HEK293 (cell line): Measurements from ENCODE around the gene NOVA2.

Experiments used
- CTCF ChIA-PET: fragments of 350-600 bp; formaldehyde crosslinking; extraction: SDS; loops from one replicate; lab custom pipeline; 2021; ENCODE audit warnings: antibody characterized with exemption; lab: Yijun Ruan, JAX
- POLR2A ChIA-PET: fragments of 300-600 bp; formaldehyde crosslinking; extraction: SDS; loops from one replicate; lab custom pipeline; 2020; ENCODE audit warnings: antibody characterized with exemption, inconsistent platforms; lab: Yijun Ruan, JAX
- H3K27ac ChIP-seq: fragments of 200-500 bp; sonication (Bioruptor generic); 2 replicates; pipeline ENCODE4 v1.5.1; 2014; ENCODE audit warnings: low read depth, low read length, control low read depth, inconsistent platforms; ENCODE audit errors: extremely low read depth
- H3K36me3 ChIP-seq, 2 experiments: fragments of 200-500 bp in 1 of 2; sonication (Bioruptor generic) in 1 of 2; 1 replicate in 1 of 2; 2 replicates in 1 of 2; pipeline ENCODE4 v1.5.1; 2014 to 2017; ENCODE audit warnings: inconsistent platforms in 2 of 2, low read length in 2 of 2; ENCODE audit not compliant: control insufficient read depth in 2 of 2, insufficient read depth in 1 of 2
- H3K4me1 ChIP-seq: fragments of 200-500 bp; sonication (Bioruptor generic); 2 replicates; pipeline ENCODE4 v1.5.1; 2014; ENCODE audit warnings: mild to moderate bottlenecking, low read length, inconsistent platforms; ENCODE audit not compliant: control insufficient read depth, insufficient read depth
- H3K4me3 ChIP-seq: 2 replicates; pipeline ENCODE4 v1.5.1; 2011; ENCODE audit warnings: low read depth, mild to moderate bottlenecking, control low read depth, low read length, moderate library complexity
- H3K9me3 ChIP-seq: fragments of 200-500 bp; sonication (Bioruptor generic); 2 replicates; pipeline ENCODE4 v1.5.1; 2014; ENCODE audit warnings: low read depth, low read length, inconsistent platforms; ENCODE audit not compliant: control insufficient read depth, insufficient read depth
- IKZF3 ChIP-seq: fragments of 450-650 bp; IDR thresholded peaks from 2 replicates; pipeline ENCODE4 v1.5.0; 2018; ENCODE audit warnings: missing biosample characterization, mild to moderate bottlenecking, missing genetic modification characterization, moderate library complexity
- ZNF112 ChIP-seq: fragments of 450-650 bp; formaldehyde crosslinking; IDR thresholded peaks from 2 replicates; pipeline ENCODE4 v1.5.0; 2017; ENCODE audit warnings: missing biosample characterization, missing genetic modification characterization
- ZNF473 ChIP-seq: fragments of 450-650 bp; formaldehyde crosslinking; IDR thresholded peaks from 2 replicates; pipeline ENCODE4 v1.5.1; 2017; ENCODE audit warnings: missing biosample characterization, missing genetic modification characterization
- ZNF48 ChIP-seq: fragments of 450-650 bp; formaldehyde crosslinking; IDR thresholded peaks from 2 replicates; pipeline ENCODE4 v1.5.1; 2016; ENCODE audit warnings: missing biosample characterization, missing genetic modification characterization
- ZNF510 ChIP-seq: fragments of 450-650 bp; formaldehyde crosslinking; IDR thresholded peaks from 2 replicates; pipeline ENCODE4 v1.5.1; 2018; ENCODE audit warnings: mild to moderate bottlenecking, missing genetic modification characterization, missing biosample characterization; ENCODE audit not compliant: insufficient replicate concordance
- ZNF558 ChIP-seq: fragments of 450-650 bp; formaldehyde crosslinking; IDR thresholded peaks from 2 replicates; pipeline ENCODE4 v1.5.1; 2016; ENCODE audit warnings: missing biosample characterization, missing genetic modification characterization
- ZNF596 ChIP-seq: fragments of 450-650 bp; IDR thresholded peaks from 2 replicates; pipeline ENCODE4 v1.5.0; 2018; ENCODE audit warnings: missing biosample characterization, mild to moderate bottlenecking, missing genetic modification characterization, moderate library complexity
- ZNF626 ChIP-seq: fragments of 450-650 bp; sonication (Bioruptor Pico); formaldehyde crosslinking; IDR thresholded peaks from 2 replicates; pipeline ENCODE4 v1.5.1; 2018; ENCODE audit warnings: missing biosample characterization, missing genetic modification characterization, inconsistent platforms
- ZNF629 ChIP-seq: fragments of 450-650 bp; formaldehyde crosslinking; IDR thresholded peaks from 2 replicates; pipeline ENCODE4 v1.5.1; 2017; ENCODE audit warnings: missing biosample characterization, missing genetic modification characterization
- ZSCAN16 ChIP-seq: fragments of 450-650 bp; formaldehyde crosslinking; IDR thresholded peaks from 2 replicates; pipeline ENCODE4 v1.5.1; 2016; ENCODE audit warnings: missing biosample characterization, missing genetic modification characterization
- ZXDB ChIP-seq: fragments of 450-650 bp; formaldehyde crosslinking; IDR thresholded peaks from 2 replicates; pipeline ENCODE4 v1.5.1; 2016; ENCODE audit warnings: missing biosample characterization, missing genetic modification characterization
- TF ChIP-seq, protein P1 (sequence below): fragments of 450-650 bp; formaldehyde crosslinking; IDR thresholded peaks from 2 replicates; pipeline ENCODE4 v1.5.1; 2016; ENCODE audit warnings: missing biosample characterization, missing genetic modification characterization
- TF ChIP-seq, protein P2 (sequence below): fragments of 450-650 bp; formaldehyde crosslinking; IDR thresholded peaks from 2 replicates; pipeline ENCODE4 v1.5.1; 2016; ENCODE audit warnings: missing biosample characterization, missing genetic modification characterization
- TF ChIP-seq, protein P3 (sequence below): fragments of 450-650 bp; formaldehyde crosslinking; IDR thresholded peaks from 2 replicates; pipeline ENCODE4 v1.5.1; 2016; ENCODE audit warnings: missing biosample characterization, missing genetic modification characterization, low read depth
- TF ChIP-seq, protein P4 (sequence below): fragments of 450-650 bp; formaldehyde crosslinking; IDR thresholded peaks from 2 replicates; pipeline ENCODE4 v1.5.1; 2016; ENCODE audit warnings: missing biosample characterization, missing genetic modification characterization
- TF ChIP-seq, protein P5 (sequence below): fragments of 450-650 bp; formaldehyde crosslinking; IDR thresholded peaks from 2 replicates; pipeline ENCODE4; 2016; ENCODE audit warnings: missing biosample characterization, missing genetic modification characterization
- TF ChIP-seq, protein P6 (sequence below): fragments of 450-650 bp; formaldehyde crosslinking; IDR thresholded peaks from 2 replicates; pipeline ENCODE4 v1.5.1; 2016; ENCODE audit warnings: missing biosample characterization, missing genetic modification characterization

The NOVA2 gene

DNA sequence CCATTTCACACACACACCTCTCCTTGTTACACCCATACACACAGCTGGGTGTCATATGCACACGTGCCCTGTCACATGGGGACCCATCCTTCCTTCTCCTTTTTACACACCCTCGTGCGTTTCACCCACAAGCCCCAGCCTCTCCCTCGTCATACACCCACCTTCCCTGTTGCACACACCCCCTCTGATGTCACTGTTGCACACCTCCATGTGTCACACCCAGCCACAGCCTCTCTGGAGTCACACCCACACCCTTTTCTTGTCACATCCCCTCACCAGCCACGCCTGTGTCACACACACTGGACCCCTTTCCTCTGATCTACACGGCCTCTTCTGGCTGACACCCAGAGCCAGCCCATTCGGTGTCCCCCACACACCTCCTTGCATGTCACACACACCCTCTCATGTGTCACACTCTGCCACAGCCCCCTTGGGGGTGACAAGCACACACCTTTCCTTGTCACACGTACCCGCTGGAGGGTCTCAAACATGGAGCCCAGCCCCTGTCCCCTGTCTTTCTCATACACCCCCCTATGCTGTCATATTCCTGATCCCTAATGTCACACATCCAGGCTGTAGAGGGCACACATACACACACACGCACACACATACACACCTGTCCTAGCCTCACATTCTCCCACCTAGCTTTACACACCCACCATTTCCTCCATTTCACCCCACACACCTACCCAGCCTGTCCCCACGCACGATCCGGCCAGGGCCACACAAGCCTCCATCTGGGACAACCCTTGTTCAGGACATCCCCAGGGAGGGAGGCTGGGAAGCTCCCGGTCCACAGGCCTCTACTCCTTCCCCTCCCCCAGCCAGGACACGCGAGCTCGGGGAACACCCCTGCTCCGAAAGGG is 1.4 kb downstream of the NOVA2 start (continued):
- TF ChIP-seq ZSCAN16 (tag by site-specific recombination) = no peak
- TF ChIP-seq, protein P1, sequence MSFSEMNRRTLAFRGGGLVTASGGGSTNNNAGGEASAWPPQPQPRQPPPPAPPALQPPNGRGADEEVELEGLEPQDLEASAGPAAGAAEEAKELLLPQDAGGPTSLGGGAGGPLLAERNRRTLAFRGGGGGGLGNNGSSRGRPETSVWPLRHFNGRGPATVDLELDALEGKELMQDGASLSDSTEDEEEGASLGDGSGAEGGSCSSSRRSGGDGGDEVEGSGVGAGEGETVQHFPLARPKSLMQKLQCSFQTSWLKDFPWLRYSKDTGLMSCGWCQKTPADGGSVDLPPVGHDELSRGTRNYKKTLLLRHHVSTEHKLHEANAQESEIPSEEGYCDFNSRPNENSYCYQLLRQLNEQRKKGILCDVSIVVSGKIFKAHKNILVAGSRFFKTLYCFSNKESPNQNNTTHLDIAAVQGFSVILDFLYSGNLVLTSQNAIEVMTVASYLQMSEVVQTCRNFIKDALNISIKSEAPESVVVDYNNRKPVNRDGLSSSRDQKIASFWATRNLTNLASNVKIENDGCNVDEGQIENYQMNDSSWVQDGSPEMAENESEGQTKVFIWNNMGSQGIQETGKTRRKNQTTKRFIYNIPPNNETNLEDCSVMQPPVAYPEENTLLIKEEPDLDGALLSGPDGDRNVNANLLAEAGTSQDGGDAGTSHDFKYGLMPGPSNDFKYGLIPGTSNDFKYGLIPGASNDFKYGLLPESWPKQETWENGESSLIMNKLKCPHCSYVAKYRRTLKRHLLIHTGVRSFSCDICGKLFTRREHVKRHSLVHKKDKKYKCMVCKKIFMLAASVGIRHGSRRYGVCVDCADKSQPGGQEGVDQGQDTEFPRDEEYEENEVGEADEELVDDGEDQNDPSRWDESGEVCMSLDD (tag by site-specific recombination) = peak; percentile 64

DNA sequence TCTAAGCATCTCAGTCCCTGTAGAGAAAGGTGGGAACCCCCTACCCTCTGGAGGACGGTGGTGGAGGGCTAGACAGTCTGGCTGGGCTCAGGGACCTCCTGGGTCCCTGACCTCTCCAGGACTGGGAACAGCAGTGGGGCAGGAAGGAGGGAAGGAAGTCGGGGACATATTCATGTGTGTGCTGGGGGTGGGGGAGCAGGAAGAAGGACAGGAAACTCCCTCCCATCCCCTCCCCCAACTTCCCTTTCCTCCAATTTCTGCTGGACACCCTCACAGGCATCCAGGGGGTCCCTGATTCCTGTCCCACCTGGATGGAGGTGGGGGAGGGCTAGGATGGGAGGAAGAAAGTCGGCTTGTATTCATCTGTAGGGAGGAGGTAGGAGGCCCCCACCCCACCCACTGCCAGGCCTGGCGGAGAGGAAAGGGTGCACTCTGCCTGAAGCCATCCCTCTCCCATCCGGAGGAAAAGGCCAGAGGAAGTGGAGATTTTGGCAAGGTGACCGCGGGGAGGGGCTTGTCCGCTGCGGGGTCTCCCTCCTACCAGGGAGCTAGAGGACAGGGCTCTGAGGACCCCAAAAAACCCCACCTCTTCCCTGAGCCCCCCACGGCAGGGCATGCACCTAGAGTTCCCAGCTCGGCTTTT is 2.3 kb downstream of the NOVA2 start:
- CTCF ChIA-PET = interaction anchor here (0.5 to 0.6 kb wide), 2 partner anchors 41 to 58 kb away, joined by 3 to 4 read pairs; no protein-coding TSS in a partner anchor
- H3K4me3 ChIP-seq = no peak overlapping the region
- TF ChIP-seq, protein P2, sequence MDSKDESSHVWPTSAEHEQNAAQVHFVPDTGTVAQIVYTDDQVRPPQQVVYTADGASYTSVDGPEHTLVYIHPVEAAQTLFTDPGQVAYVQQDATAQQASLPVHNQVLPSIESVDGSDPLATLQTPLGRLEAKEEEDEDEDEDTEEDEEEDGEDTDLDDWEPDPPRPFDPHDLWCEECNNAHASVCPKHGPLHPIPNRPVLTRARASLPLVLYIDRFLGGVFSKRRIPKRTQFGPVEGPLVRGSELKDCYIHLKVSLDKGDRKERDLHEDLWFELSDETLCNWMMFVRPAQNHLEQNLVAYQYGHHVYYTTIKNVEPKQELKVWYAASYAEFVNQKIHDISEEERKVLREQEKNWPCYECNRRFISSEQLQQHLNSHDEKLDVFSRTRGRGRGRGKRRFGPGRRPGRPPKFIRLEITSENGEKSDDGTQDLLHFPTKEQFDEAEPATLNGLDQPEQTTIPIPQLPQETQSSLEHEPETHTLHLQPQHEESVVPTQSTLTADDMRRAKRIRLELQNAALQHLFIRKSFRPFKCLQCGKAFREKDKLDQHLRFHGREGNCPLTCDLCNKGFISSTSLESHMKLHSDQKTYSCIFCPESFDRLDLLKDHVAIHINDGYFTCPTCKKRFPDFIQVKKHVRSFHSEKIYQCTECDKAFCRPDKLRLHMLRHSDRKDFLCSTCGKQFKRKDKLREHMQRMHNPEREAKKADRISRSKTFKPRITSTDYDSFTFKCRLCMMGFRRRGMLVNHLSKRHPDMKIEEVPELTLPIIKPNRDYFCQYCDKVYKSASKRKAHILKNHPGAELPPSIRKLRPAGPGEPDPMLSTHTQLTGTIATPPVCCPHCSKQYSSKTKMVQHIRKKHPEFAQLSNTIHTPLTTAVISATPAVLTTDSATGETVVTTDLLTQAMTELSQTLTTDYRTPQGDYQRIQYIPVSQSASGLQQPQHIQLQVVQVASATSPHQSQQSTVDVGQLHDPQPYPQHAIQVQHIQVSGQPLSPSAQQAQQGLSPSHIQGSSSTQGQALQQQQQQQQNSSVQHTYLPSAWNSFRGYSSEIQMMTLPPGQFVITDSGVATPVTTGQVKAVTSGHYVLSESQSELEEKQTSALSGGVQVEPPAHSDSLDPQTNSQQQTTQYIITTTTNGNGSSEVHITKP (tag by site-specific recombination) = no peak
- 0 out of 2 replicates have a peak, but pooled peaks have one; percentile 24 for TF ChIP-seq IKZF3 (tag by site-specific recombination)
- POLR2A ChIA-PET = no interaction called here
- H3K27ac ChIP-seq = no peak overlapping the region
- H3K9me3 ChIP-seq = no peaks in the 10 kb centered on the region
- H3K36me3 ChIP-seq = no peaks in the 10 kb centered on the region
- H3K4me1 ChIP-seq = no peaks in the 10 kb centered on the region

DNA sequence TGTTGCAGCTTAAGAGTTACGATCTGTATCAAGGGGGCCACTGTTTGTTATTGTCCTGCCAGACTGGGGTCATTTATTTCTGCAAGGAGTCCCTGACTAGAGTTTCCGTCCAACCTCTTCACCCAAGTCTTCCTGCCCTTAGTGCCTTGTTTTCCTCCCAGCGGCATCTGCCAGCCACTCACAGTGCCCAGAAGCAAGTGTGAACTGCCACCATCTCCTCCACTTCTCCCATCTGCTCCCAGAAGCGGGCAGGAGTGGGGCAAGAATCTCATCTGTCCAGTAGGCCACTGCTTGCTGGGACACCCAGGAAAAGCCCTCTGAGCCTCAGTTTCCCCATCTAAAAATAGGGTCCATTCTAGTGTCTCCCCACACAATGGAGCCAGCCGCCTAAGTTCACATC is 4.0 kb downstream of the NOVA2 start:
- no peaks in the 10 kb centered on the region for H3K36me3 ChIP-seq
- no peaks in the 10 kb centered on the region for H3K9me3 ChIP-seq
- H3K27ac ChIP-seq = no peak overlapping the region
- ChIA-PET POLR2A (no interaction called here), CTCF (interaction anchor here (1.2 kb wide), 1 partner anchor 25 kb away, joined by 5 read pairs; no protein-coding TSS in a partner anchor)
- no peak overlapping the region for H3K4me3 ChIP-seq
- no peaks in the 10 kb centered on the region for H3K4me1 ChIP-seq
- TF ChIP-seq ZNF596 = no peak
- no peak for TF ChIP-seq ZXDB (tag by site-specific recombination)
- TF ChIP-seq ZNF626 (tag by site-specific recombination) = no peak
- no peak for TF ChIP-seq ZNF112 (tag by site-specific recombination)
- TF ChIP-seq ZNF558 = no peak
- TF ChIP-seq, protein P3, sequence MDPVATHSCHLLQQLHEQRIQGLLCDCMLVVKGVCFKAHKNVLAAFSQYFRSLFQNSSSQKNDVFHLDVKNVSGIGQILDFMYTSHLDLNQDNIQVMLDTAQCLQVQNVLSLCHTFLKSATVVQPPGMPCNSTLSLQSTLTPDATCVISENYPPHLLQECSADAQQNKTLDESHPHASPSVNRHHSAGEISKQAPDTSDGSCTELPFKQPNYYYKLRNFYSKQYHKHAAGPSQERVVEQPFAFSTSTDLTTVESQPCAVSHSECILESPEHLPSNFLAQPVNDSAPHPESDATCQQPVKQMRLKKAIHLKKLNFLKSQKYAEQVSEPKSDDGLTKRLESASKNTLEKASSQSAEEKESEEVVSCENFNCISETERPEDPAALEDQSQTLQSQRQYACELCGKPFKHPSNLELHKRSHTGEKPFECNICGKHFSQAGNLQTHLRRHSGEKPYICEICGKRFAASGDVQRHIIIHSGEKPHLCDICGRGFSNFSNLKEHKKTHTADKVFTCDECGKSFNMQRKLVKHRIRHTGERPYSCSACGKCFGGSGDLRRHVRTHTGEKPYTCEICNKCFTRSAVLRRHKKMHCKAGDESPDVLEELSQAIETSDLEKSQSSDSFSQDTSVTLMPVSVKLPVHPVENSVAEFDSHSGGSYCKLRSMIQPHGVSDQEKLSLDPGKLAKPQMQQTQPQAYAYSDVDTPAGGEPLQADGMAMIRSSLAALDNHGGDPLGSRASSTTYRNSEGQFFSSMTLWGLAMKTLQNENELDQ = no peak
- TF ChIP-seq ZNF473 (tag by site-specific recombination) = no peak
- TF ChIP-seq, protein P4, sequence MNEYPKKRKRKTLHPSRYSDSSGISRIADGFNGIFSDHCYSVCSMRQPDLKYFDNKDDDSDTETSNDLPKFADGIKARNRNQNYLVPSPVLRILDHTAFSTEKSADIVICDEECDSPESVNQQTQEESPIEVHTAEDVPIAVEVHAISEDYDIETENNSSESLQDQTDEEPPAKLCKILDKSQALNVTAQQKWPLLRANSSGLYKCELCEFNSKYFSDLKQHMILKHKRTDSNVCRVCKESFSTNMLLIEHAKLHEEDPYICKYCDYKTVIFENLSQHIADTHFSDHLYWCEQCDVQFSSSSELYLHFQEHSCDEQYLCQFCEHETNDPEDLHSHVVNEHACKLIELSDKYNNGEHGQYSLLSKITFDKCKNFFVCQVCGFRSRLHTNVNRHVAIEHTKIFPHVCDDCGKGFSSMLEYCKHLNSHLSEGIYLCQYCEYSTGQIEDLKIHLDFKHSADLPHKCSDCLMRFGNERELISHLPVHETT = no peak
- no peak for TF ChIP-seq ZNF48
- no peak for TF ChIP-seq ZNF510 (tag by site-specific recombination)
- TF ChIP-seq, protein P5, sequence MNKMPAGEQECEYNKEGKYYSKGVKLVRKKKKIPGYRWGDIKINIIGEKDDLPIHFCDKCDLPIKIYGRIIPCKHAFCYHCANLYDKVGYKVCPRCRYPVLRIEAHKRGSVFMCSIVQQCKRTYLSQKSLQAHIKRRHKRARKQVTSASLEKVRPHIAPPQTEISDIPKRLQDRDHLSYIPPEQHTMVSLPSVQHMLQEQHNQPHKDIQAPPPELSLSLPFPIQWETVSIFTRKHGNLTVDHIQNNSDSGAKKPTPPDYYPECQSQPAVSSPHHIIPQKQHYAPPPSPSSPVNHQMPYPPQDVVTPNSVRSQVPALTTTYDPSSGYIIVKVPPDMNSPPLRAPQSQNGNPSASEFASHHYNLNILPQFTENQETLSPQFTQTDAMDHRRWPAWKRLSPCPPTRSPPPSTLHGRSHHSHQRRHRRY (tag by site-specific recombination) = no peak
- TF ChIP-seq ZNF629 (tag by site-specific recombination) = no peak
- TF ChIP-seq, protein P6, sequence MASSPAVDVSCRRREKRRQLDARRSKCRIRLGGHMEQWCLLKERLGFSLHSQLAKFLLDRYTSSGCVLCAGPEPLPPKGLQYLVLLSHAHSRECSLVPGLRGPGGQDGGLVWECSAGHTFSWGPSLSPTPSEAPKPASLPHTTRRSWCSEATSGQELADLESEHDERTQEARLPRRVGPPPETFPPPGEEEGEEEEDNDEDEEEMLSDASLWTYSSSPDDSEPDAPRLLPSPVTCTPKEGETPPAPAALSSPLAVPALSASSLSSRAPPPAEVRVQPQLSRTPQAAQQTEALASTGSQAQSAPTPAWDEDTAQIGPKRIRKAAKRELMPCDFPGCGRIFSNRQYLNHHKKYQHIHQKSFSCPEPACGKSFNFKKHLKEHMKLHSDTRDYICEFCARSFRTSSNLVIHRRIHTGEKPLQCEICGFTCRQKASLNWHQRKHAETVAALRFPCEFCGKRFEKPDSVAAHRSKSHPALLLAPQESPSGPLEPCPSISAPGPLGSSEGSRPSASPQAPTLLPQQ = no peak
